Endothelial cell of hepatic sinusoid (primary cell): ENCODE measurements around the gene WDR48.
"Not testable (repeated sequence)": the region's sequence is repeated elsewhere in the genome, so short reads cannot be mapped to it uniquely, and the experiment has no call there.

Experiments
- in situ Hi-C: cut with HindIII; loops from 2 replicates; pipeline ENCODE4 v1.10.0; 2017; ENCODE audit warnings: low sequenced_read_pairs

WDR48 gene

DNA sequence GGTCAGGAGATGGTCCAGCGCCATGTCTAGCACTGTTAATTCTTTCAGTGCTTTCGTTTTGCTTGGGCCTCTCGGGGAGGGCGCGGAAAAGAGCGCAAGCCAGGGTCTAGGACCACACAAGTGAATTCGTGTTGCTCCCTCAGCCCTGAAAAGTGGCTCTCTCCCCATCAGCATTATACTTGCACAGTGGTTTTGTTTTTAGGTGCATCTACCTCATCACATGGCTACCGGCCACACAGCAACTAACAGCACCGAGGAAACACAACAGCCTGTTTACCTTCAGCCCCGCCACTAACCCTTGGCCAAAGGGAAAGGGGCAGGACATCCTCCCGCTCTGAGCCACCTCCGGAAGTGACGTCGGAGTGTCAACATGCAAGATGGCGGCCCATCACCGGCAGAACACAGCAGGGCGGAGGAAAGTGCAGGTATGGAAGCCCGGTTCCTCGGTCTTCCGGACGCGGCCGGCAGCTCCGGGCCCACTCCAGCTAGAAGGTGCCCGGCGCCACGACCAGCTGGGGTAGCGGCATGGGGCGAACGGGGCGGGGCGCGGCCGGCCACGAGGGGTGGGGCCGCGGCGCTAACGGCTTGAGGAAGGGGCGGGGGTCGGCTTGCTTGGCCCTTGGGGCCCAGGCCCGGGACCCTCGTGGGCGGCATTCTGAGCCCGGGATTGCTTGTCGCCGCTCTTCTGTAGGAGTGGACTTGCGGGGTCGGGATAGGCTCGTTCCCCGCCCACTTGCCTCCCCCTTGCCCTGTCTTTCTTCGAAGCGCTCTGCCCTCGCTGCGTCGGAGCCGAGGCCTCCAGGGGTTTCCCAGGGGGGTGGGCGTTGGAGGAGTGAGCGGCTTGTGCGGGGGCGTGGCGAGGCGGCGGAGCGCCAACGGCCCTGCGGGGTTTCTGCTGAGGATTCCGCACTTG is at the start of gene WDR48, which contains the start of gene SCN11A:
Gene WDR48, plus strand, starts transcription at position 368 of the 913 bp plus-strand sequence. Its CDS starts 10 bp downstream, at position 378.
Gene SCN11A, minus strand, starts transcription at position 296 of the 913 bp plus-strand sequence. CDS start 101,582 bp downstream, outside the sequence.
- in situ Hi-C loops = no loop called here

DNA sequence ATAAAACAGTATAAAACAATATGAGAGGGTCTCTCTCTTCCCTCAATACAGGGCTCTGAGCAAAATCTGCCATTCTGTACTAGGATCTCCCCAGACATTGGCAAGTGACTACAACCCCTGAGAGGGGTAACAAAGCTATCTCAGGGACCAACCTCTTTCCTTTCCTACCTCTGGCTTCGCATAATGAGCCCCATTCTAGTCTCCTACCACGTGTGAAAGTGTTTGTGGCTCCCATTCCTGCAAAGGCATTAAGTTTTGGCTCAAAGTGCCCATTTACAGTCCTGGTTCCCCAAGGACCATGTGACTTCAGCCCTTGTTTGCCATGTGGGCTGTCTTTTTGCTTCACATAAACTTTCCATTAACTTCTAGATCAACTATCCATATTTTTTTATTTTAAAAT is 46.5 kb upstream of the WDR48 start:
- in situ Hi-C loops = no loop called here

DNA sequence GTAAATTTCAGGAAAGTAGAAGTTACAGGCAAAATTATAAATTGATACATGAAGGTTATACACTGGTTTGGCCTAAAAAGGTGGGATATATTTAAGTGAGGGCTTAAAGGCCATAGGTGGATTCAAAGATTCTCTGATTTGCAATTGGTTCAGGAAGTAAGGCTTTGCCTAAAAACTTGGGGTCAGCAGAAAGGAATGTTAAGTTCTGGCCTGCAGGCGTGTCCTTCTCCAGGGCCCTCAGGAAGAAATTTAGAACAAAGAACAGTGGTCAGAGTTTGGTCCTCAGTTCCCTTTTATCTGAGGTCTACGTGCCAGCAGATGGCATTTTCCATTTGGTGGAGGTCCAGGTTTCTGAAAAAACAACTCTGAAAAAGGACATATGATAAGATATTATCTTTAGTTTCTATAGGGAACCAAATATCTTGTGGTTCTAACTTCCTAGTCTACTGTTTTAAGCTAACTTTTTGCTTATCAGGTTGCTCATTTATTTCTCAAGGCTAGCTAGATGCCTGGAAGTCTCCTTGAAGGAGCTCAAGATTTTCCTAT is 40.6 kb upstream of the WDR48 start:
- in situ Hi-C loops = no loop called here

DNA sequence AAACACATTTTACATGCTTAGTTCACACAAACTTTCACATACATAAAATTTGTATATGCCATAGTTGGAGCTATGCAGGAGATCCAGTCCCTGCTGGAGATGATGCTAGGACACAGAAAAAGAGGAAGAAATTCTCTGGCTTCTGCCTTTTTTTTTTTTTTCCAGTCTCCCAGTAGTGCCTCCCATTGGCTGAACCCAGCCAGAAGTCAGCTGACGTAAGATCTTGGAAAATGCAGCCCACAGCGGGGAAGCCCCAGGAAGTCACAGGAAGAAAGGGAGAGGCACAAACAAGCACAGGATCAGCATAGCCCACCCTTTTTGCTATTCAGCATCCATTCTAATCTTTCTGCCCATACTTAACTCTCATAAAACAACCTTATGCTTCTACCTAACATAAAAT is 38.5 kb upstream of the WDR48 start:
- in situ Hi-C loops = no loop called here

DNA sequence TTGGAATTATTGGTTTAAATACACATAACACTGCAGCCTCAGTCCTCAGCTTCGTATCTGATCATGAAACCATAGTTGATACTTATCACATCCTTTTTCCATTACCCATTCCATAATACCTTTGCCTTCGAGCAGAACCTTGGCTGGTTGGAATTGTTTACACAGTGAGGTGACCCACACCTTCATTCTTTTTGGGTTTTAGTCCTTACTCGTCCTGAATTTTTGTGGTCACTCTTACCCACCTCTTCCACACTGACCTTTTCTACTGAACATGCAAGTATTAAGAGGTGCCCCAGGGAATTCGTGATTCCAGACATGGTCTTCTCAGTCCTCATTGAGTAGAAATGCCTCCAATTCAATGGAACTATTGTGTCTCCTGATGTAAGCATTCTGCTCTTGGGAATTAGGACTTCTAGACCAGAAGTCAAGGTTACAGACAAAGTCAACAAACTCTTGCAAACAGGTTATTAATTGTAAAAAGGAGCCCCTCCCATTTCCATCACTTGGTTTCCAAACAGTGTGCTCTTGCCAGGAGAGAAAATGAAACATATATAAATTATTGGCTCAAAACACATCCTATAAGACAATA is 37.8 kb upstream of the WDR48 start:
- in situ Hi-C loops = no loop called here

DNA sequence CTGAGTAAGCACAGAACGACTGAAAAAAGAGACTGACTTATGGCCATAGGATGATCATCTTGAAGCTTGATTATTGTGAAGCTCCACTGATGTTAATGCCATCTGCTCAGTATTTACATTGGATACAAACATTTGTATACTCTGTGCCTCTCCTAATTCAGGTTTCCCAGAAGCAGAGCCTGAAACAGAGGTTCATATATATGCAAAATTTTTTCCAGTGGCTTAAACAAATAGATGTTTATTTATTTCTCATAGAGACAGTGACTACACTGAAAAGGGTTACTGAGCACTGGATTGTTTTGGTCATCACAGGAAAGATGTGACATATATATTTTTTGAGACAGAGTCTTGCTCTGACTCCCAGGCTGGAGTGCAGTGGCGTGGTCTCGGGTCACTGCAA is 36.4 kb upstream of the WDR48 start:
- in situ Hi-C loops = no loop called here

DNA sequence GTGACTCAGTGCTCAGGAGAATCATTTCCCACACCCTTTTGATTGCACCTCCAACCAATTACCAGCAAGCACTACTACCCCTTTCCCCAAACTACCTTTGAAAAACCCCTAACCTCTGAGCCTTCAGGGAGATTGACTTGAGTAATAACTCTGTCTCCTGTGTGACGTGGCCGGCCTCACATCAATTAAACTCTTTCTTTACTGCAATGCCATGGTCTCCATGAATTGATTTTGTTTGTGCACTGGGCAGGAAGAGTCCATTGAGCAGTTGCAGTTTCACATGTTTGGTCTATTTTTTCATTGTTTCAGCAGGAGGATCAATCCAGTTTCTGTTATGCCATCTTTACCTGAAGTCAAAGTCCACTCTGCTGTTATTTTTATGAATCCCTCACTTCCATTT is 32.5 kb upstream of the WDR48 start:
- in situ Hi-C loops = no loop called here

DNA sequence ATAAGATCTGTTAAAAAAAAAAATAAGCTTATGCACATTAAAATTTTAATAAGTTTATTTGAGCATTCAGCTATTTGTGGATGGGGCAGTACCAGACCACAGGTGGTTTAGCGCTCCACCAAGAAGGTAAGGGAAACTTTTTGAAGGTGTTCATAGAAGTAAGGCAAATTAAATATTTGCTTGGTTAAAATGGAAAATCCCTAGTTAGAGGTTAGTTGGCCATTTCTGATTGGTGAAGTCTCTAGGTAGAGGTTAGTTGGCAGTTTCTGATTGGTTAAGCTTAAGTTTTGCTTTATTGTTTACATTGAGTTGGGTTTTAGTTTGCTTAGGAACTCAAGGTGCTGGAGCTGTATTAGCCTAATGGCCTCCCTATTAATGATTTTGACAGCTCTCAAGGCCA is 30.8 kb upstream of the WDR48 start:
- in situ Hi-C loops = loop anchor here (5.0 kb wide), 1 partner anchor 64 kb away; no protein-coding TSS in a partner anchor

DNA sequence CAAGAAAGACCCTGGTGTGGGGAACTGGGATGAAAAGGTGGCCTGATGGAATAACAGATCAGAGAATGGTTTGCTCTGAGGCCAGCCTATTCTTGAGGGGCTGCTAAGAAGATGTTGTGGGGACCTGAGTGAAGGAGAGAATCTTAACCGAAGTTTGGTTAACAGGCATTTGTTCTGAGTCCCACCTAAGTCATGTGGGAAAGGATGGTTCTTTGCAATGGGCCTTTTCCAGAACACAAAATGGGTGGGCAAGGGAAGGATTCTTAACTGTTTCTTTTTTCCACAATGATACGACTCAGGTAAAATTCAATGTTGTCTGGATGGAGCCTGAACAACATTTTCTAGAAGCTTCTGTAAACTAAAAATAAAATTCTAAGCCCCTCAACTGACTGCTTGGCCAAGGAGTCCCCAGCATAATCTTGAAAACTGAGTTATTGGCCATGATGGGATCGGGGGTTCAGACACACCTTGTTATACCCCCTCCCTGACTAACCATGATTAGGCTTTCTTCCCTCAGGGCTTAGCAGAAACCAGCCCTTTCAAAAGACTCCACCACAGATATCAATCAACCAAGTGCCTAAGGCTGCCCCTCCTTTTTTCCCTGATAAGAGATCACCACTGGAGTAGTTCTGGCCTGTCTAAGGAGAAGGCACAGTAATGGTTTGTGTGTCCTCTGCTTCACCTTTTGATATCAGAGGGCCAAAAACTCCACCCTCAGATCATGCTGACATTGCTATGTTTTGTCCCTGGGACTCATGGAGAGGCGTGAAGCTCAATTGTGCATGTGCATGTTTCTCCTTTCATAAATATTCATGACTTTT is 30.1 kb upstream of the WDR48 start:
- in situ Hi-C loops = loop anchor here (5.0 kb wide), 1 partner anchor 64 kb away; no protein-coding TSS in a partner anchor

DNA sequence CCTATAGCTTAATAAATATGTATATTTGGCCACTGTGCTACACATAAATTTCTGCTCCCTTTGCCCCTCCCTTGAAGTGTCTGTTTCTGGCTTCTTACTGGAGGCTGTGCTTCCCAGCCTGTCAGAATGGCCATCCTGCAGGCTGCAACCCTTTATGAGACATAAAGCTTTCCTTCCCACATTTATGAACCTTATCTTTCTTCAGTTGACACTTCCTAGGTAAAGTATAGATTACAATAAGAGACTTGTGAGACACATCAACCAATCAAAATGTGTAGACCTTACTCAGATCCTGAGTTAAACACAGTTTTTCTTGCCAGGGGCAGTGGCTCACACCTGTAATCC is 29.6 kb upstream of the WDR48 start:
- in situ Hi-C loops = loop anchor here (5.0 kb wide), 1 partner anchor 65 kb away; no protein-coding TSS in a partner anchor

DNA sequence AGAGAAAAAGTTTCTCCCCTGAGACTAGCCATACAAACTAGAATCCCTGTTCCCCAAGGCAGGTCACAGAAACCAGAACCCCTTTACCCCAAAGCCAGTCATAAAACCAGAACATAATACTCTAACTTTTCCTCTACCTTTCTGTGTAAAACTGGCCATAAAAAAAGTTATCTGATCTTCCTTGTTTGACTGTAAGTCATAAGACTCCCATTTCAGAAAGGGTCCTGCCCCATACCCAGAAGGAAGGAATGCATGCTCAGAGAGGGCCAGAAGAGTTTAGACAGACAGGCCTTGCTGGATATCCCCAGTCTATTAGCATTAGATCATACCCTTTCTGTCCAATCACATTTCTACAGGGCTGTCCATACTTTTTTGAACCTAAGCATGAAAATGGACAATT is 27.3 kb upstream of the WDR48 start:
- in situ Hi-C loops = loop anchor here (5.0 kb wide), 1 partner anchor 67 kb away; no protein-coding TSS in a partner anchor

DNA sequence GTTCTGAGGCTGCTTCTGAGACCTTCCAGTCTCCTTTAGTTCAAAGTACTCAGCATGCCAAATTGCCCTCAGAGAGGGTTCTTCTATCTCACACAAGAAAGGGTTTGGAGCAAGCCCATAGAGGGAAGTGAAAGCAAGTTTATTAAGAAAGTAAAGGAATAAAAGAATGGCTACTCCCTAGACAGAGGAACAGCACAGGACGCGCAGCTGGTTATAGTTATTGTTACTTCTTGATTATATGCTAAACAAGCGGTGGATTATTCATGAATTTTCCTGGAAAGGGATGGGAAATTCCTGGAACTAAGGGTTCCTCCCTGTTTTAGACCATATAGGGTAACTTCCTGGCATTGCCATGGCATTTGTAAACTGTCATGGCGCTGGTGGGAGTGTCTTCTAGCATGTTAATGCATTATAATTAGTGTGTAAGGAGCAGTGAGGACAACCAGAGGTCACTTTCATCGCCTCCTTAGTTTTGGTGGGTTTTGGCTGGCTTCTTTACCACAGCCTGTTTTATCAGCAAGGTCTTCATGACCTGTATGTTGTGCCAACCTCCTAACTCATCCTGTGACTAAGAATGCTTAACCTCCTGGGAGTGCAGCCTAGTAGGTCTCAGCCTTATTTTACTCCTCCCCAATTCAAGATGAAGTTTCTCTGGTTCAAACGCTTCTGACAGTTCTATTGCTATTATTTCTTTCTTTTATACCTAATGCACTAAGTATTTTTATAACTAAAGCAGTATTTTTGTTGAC is 26.4 kb upstream of the WDR48 start:
- in situ Hi-C loops = no loop called here

DNA sequence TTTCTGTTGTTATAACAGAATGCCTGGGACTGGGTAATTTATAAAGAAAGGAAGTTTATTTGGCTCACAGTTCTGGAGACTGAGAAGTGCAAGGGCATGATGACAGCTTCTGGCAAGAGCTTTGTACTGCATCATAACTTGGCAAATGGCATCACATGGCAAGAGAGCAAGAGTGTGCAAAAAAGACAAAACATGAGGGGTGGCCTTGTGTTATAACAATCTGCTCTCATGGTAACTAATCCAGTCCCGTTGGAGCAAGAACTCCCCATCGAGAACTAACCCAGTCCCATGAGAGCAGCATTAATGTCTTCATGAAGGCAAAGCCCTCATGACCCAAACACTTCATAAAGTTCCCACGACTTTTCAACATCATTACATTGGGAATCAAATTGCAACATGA is 23.3 kb upstream of the WDR48 start:
- in situ Hi-C loops = no loop called here

DNA sequence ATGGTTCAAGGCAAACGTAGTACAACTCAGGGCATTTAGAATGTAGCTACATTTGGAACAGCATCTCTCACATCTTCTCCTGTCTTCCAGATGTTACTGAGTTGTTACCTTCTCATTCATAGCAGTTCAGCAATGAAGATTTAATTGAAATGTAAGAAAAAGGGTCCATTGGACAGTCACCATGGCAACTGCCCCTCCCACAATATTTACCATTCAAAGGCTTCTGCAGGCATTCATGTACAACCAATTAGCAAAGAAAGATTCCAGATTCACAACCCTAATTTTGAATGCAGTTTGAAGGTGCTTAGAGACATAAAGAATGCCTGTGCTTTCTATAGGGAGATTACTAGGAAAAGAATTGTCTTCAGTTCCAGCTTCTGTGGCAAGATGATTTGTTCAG is 22.3 kb upstream of the WDR48 start:
- in situ Hi-C loops = no loop called here

DNA sequence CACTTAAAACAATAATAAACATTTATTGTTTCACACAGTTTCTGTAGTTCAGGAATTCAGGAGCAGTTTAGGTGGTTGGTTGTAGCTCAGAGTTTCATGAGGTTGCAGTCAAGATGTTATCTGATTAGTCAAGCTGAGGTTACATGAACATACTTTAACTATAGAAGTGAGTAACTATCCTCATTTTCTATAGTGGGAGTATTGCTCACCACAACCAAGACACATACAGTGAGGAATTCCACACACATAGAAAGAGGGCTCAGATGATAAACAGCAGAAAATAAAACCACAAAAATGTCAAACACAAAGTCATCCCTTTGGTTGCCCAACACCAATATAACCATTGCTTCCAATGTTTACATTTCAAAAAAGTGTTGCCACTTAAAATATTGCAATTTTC is 13.7 kb upstream of the WDR48 start:
- in situ Hi-C loops = no loop called here

DNA sequence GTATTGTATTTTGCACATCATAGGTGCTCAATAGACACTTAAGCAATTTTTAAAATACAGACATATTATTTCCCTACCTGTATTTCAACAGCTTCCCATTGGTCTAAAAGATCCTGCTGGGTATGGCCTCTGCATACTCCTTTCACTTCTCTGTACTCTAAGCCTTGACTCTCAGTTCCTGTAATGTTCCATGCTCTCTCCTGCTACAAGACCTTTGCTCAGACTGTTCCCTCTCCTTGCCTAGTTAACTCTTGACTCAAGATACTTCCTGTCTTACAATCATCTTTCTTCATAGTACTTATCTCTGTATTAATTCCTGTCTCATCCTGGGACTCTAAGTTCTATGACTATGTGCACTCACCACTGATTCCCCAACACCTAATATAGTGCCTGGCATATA is 1.8 kb upstream of the WDR48 start:
- in situ Hi-C loops = no loop called here

DNA sequence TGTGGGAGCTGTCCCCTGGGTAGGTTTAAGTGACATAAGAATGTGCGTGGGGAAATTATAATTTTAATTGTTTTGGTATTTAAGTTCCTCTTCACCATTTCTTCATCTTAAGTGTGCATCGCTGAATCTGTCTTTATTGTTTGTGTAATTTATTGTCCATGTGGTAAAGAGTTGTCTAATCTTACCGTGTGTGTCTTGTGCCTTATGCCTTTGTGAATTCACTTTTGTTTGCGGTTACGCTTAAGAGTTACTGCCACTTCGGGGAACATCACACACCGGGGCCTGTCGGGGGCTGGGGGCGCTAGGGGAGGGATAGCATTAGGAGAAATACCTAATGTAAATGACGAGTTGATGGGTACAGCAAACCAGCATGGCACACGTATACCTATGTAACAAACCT is 767 bp downstream of the WDR48 start:
- in situ Hi-C loops = no loop called here

DNA sequence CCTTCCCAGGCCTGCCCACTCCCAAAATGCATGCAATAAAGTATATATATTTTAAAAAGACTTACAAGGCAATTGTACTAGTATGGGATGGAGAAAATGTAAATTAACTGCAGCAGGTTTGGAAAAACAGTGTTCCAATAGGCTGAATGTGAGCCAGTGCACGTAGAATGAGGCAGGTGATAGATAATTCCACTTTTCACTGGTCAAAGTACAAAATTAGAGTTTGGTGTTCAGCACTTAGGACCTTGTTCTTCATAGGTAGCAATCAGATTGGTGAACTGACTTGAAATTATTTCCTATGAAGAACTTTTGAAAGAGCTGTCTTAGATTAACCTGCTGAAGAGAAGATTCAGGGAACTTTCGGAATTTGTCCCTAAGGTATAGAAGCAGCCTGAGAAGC is 1.9 kb downstream of the WDR48 start:
- in situ Hi-C loops = no loop called here

DNA sequence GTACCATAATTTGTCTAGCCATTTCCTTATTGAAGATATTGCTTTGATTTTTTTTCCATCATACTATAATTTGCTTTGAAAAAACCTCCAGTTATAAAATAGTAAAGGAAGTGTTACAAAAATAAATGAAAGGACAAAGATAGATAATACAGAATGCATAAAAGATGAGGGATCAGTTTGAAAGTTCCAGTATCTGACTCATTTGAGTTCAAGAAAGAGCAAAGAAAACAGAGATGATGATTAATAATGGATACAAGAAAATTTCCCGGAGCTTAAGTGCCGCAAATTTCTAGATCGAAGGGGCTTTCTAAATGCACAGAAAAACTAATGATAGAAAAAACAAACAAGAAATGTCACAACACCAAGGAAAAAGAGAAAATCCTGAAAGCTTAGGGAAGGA is 4.3 kb downstream of the WDR48 start:
- in situ Hi-C loops = no loop called here

DNA sequence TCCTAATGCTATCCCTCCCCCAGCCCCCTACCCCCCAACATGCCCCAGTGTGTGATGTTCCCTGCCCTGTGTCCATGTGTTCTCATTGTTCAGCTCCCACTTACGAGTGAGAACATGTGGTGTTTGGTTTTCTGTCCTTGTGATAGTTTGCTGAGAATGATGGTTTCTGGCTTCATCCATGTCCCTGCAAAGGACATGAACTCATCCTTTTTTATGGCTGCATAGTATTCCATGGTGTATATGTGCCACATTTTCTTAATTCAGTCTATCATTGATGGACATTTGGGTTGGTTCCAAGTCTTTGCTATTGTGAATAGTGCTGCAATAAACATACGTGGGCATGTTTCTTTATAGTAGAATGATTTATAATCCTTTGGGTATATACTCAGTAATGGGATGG is 9.4 kb downstream of the WDR48 start:
- in situ Hi-C loops = not testable (repeated sequence)
